MCF 10A (cell line): ENCODE measurements around the gene PTPN2. TPM values are rescaled to one million over a fixed set of nuclear protein-coding genes. Genes with fewer than 3 reads are reported as not detected.

ENCODE experiments used
- BruUV-seq: library from RNA; stranded (reverse); fragments of 400-500 nt; replicated peaks from 2 replicates; lab custom pipeline; 2021; lab: Mats Ljungman, UMichigan
- CTCF ChIA-PET: fragments of 300-600 bp; sonication (Branson Sonifier 250); formaldehyde crosslinking; extraction: SDS; loops from one replicate; lab custom pipeline; 2021; ENCODE audit warnings: antibody characterized with exemption, inconsistent platforms; lab: Yijun Ruan, JAX
- POLR2A ChIA-PET: fragments of 300-600, 350-650 bp; sonication (Branson Sonifier 250); formaldehyde crosslinking; extraction: SDS; loops from one replicate; lab custom pipeline; 2020; ENCODE audit warnings: antibody characterized with exemption, inconsistent platforms; lab: Yijun Ruan, JAX
- DNase-seq: peaks from one replicate; pipeline ENCODE4 v3.0.0-alpha.2; 2018; ENCODE audit not compliant: unreplicated experiment
- H3K27ac Mint-ChIP-seq: one replicate; pipeline ENCODE4 v1.8.0; 2022; ENCODE audit warnings: mild to moderate bottlenecking, low read depth, mixed read lengths; ENCODE audit not compliant: unreplicated experiment
- H3K27me3 Mint-ChIP-seq: one replicate; pipeline ENCODE4 v1.8.0; 2022; ENCODE audit warnings: mixed read lengths; ENCODE audit not compliant: insufficient read depth, unreplicated experiment
- H3K36me3 Mint-ChIP-seq: one replicate; pipeline ENCODE4 v1.8.0; 2022; ENCODE audit warnings: mild to moderate bottlenecking, moderate library complexity, mixed read lengths; ENCODE audit not compliant: insufficient read depth, unreplicated experiment
- H3K4me1 Mint-ChIP-seq: one replicate; pipeline ENCODE4 v1.8.0; 2022; ENCODE audit warnings: mixed read lengths; ENCODE audit not compliant: insufficient read depth, unreplicated experiment
- H3K4me3 Mint-ChIP-seq: one replicate; pipeline ENCODE4 v1.8.0; 2022; ENCODE audit warnings: mild to moderate bottlenecking, moderate library complexity, mixed read lengths; ENCODE audit not compliant: unreplicated experiment
- H3K9me3 Mint-ChIP-seq: one replicate; pipeline ENCODE4 v1.8.0; 2022; ENCODE audit warnings: mixed read lengths; ENCODE audit not compliant: unreplicated experiment
- intact Hi-C: fragments of 100-400 bp; cut with micrococcal nuclease; formaldehyde crosslinking; loops from 2 replicates; pipeline ENCODE4 v1.14.1; 2022
- total RNA-seq: library from RNA; stranded (reverse); gene quantifications from 2 replicates; pipeline ENCODE4 v1.2.3, GENCODE V29; 2022
- TF ChIP-seq, protein P1 (sequence below): fragments of 200-600 bp; IDR thresholded peaks from one replicate; pipeline ENCODE4 v1.8.0; 2022; ENCODE audit warnings: antibody characterized with exemption, mild to moderate bottlenecking; ENCODE audit not compliant: unreplicated experiment

PTPN2 gene
- total RNA-seq, 1 experiment from 2014 or later: 75.2 TPM

- H3K27me3 Mint-ChIP-seq: no peaks in the 10 kb centered on the region
- ChIA-PET POLR2A (interaction anchor here (0.5 kb wide), 1 partner anchor 164 kb away, joined by 3 read pairs; no protein-coding TSS in a partner anchor), CTCF (interaction anchor here (0.6 to 6.3 kb wide), 10 partner anchors 20 to 175 kb away, joined by 3 to 152 read pairs (median 8); no protein-coding TSS in a partner anchor)
- H3K9me3 Mint-ChIP-seq: no peaks in the 10 kb centered on the region
- intact Hi-C loops: no loop called here
- peaks cover 5% of the 10 kb centered on the region for H3K4me1 Mint-ChIP-seq
- no TSS peak for BruUV-seq
- no peak overlapping the region for H3K27ac Mint-ChIP-seq
- no peaks in the 10 kb centered on the region for H3K36me3 Mint-ChIP-seq
- TF ChIP-seq, protein P1, sequence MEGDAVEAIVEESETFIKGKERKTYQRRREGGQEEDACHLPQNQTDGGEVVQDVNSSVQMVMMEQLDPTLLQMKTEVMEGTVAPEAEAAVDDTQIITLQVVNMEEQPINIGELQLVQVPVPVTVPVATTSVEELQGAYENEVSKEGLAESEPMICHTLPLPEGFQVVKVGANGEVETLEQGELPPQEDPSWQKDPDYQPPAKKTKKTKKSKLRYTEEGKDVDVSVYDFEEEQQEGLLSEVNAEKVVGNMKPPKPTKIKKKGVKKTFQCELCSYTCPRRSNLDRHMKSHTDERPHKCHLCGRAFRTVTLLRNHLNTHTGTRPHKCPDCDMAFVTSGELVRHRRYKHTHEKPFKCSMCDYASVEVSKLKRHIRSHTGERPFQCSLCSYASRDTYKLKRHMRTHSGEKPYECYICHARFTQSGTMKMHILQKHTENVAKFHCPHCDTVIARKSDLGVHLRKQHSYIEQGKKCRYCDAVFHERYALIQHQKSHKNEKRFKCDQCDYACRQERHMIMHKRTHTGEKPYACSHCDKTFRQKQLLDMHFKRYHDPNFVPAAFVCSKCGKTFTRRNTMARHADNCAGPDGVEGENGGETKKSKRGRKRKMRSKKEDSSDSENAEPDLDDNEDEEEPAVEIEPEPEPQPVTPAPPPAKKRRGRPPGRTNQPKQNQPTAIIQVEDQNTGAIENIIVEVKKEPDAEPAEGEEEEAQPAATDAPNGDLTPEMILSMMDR: no peak
- DNase-seq: no peak
- H3K4me3 Mint-ChIP-seq: no peak overlapping the region
Measured at GRCh38 chr18:12895014-12895413, 11.0 kb upstream of the PTPN2 start.

DNA sequence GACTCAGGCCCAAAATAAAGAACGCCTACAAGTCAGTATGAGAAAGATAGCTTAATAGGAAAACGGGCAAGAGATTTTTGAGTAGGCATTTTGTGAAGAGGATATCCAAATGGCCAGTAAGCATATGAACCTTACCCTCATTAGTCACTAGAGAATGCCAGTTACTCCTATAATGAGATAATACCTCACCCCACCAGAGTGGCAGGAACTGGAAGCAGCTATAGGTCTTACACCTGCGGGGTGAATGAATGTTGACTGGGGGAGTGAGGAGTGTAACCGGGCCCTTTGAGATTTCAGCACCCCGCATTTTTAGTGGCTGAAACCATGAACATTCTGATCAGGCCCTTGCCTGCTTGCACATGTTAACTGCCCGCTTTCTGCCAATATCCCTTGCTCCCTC, 7.5 kb upstream of the PTPN2 start:
- DNase-seq: no peak
- CTCF ChIA-PET: interaction anchor here (0.6 to 6.3 kb wide), 14 partner anchors 10 to 165 kb away, joined by 3 to 152 read pairs (median 4); no protein-coding TSS in a partner anchor
- Mint-ChIP-seq H3K4me3 (no peak overlapping the region), H3K4me1 (peaks cover 5% of the 10 kb centered on the region), H3K27ac (no peak overlapping the region), H3K27me3 (no peaks in the 10 kb centered on the region), H3K36me3 (no peaks in the 10 kb centered on the region), H3K9me3 (no peaks in the 10 kb centered on the region)
- no TSS peak for BruUV-seq
- TF ChIP-seq, protein P1: no peak
- intact Hi-C loops: no loop called here
- POLR2A ChIA-PET: interaction anchor here (1.1 to 2.6 kb wide), 9 partner anchors 9 to 189 kb away, joined by 3 to 12 read pairs (median 4); partner anchors contain the start of genes CEP76, PSMG2, PTPN2 and SEH1L

DNA sequence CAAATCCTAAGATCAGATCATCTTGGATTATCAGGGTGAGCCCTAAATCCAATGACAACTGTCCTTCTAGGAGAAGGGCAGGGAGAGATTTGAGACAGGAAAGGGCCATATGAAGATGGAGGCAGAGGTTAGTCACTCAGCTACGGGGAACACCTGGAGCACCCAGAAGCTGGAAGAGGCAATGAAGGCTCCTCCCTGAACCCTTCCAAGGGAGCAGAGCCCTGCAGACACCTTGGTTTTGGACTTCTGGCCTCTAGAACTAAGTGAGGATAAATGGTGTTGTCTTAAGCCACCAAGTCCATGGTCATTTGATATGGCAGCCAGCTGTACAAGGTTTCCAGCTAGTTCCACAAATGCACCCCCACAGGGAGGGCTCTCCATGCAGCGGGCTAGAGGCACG, 6.9 kb upstream of the PTPN2 start:
- H3K9me3 Mint-ChIP-seq: no peaks in the 10 kb centered on the region
- no peak overlapping the region for H3K27ac Mint-ChIP-seq
- intact Hi-C loops: loop anchor here (1.0 kb wide), 1 partner anchor 43 kb away; no protein-coding TSS in a partner anchor
- no peak overlapping the region for H3K4me3 Mint-ChIP-seq
- ChIA-PET CTCF (interaction anchor here (0.5 to 6.3 kb wide), 16 partner anchors 10 to 169 kb away, joined by 3 to 152 read pairs (median 4); no protein-coding TSS in a partner anchor), POLR2A (interaction anchor here (0.7 to 3.4 kb wide), 16 partner anchors 9 to 836 kb away, joined by 3 to 22 read pairs (median 4); partner anchors contain the start of genes CEP76, FAM210A, PSMG2 and PTPN2)
- no peaks in the 10 kb centered on the region for H3K36me3 Mint-ChIP-seq
- no peak for DNase-seq
- peaks cover 5% of the 10 kb centered on the region for H3K4me1 Mint-ChIP-seq
- no peaks in the 10 kb centered on the region for H3K27me3 Mint-ChIP-seq
- TF ChIP-seq, protein P1: no peak
- BruUV-seq: no TSS peak

- no TSS peak for BruUV-seq
- H3K27me3 Mint-ChIP-seq: no peaks in the 10 kb centered on the region
- no peaks in the 10 kb centered on the region for H3K9me3 Mint-ChIP-seq
- H3K4me3 Mint-ChIP-seq: no peak overlapping the region
- ChIA-PET POLR2A (interaction anchor here (1.0 to 5.6 kb wide), 5 partner anchors 9 to 184 kb away, joined by 3 to 36 read pairs (median 5); partner anchors contain the start of genes CEP76 and PSMG2), CTCF (interaction anchor here (0.7 to 3.9 kb wide), 5 partner anchors 10 to 50 kb away, joined by 3 to 19 read pairs (median 3); no protein-coding TSS in a partner anchor)
- TF ChIP-seq, protein P1: peak; percentile 47
- intact Hi-C loops: no loop called here
- peaks cover 2% of the 10 kb centered on the region for H3K4me1 Mint-ChIP-seq
- peak; percentile 55 for DNase-seq
- no peak overlapping the region for H3K27ac Mint-ChIP-seq
- H3K36me3 Mint-ChIP-seq: peaks cover 14% of the 10 kb centered on the region
Measured at GRCh38 chr18:12886498-12887126, 2.6 kb upstream of the PTPN2 start.
